IMR-90 (cell line): ENCODE results near the gene PRRX1. TPM values are rescaled to one million over a fixed set of nuclear protein-coding genes. Genes with fewer than 3 reads are reported as not detected.

Source experiments
- ATAC-seq: fragments of 200-7000 bp; cut with Tn5 transposase; 2 replicates; pipeline ENCODE4 v1.9.1; 2020; ENCODE audit warnings: low read depth, mild to moderate bottlenecking, moderate library complexity
- BruUV-seq: library from RNA; stranded (reverse); fragments of 400-500 nt; replicated peaks from 2 replicates; lab custom pipeline; 2021; lab: Mats Ljungman, UMichigan
- CTCF ChIA-PET: fragments of 300-600 bp; formaldehyde crosslinking; extraction: SDS; loops from one replicate; lab custom pipeline; 2021; ENCODE audit warnings: antibody characterized with exemption; lab: Yijun Ruan, JAX
- POLR2A ChIA-PET: fragments of 300-600 bp; sonication (Branson Sonifier 250); formaldehyde crosslinking; loops from one replicate; lab custom pipeline; 2022; ENCODE audit warnings: antibody characterized with exemption; ENCODE audit not compliant: unreplicated experiment; lab: Charles Lee
- DNase-seq: peaks from one replicate; pipeline ENCODE4 v3.0.0; 2013
- H2AFZ ChIP-seq: replicated peaks from 2 replicates; pipeline ENCODE3; 2013; ENCODE audit warnings: low read length, mild to moderate bottlenecking; ENCODE audit not compliant: poor library complexity
- H2AK5ac ChIP-seq: 2 replicates; pipeline ENCODE4 v1.6.1; 2013; ENCODE audit warnings: low read depth, low read length, inconsistent platforms
- H2AK9ac ChIP-seq: replicated peaks from 2 replicates; pipeline ENCODE3; 2013; ENCODE audit warnings: mild to moderate bottlenecking, low read depth, low read length, moderate library complexity; ENCODE audit not compliant: poor library complexity
- H2BK120ac ChIP-seq: 2 replicates; pipeline ENCODE4 v1.6.1; 2013; ENCODE audit warnings: low read depth, low read length, inconsistent platforms
- H2BK15ac ChIP-seq: 3 replicates; pipeline ENCODE4 v1.6.1; 2013; ENCODE audit warnings: low read depth, low read length, inconsistent platforms
- H2BK20ac ChIP-seq: 2 replicates; pipeline ENCODE4 v1.6.1; 2013; ENCODE audit warnings: low read depth, mild to moderate bottlenecking, inconsistent platforms, low read length, moderate library complexity
- H2BK5ac ChIP-seq: 2 replicates; pipeline ENCODE4 v1.6.1; 2013; ENCODE audit warnings: mild to moderate bottlenecking, low read depth, low read length, inconsistent platforms; ENCODE audit not compliant: poor library complexity, severe bottlenecking
- H3K14ac ChIP-seq: replicated peaks from 2 replicates; pipeline ENCODE4 v1.6.1; 2013; ENCODE audit warnings: low read depth, low read length, inconsistent platforms
- H3K18ac ChIP-seq: 2 replicates; pipeline ENCODE4 v1.6.1; 2013; ENCODE audit warnings: low read depth, low read length, control low read depth
- H3K23ac ChIP-seq: 2 replicates; pipeline ENCODE4 v1.6.1; 2013; ENCODE audit warnings: low read depth, low read length, inconsistent platforms
- H3K27ac ChIP-seq: 2 replicates; pipeline ENCODE4 v1.5.1; 2013; ENCODE audit warnings: mild to moderate bottlenecking, control low read depth, low read length; ENCODE audit not compliant: insufficient read depth
- H3K27me3 ChIP-seq: 2 replicates; pipeline ENCODE4 v1.6.1; 2013; ENCODE audit warnings: low read length; ENCODE audit not compliant: control insufficient read depth, insufficient read depth
- H3K36me3 ChIP-seq: 2 replicates; pipeline ENCODE4 v1.6.1; 2013; ENCODE audit warnings: low read length, mixed read lengths; ENCODE audit not compliant: control insufficient read depth, insufficient read depth
- H3K4ac ChIP-seq: 2 replicates; pipeline ENCODE4 v1.6.1; 2013; ENCODE audit warnings: low read depth, low read length, inconsistent platforms
- H3K4me1 ChIP-seq: 2 replicates; pipeline ENCODE4 v1.6.1; 2013; ENCODE audit warnings: low read length, mixed read lengths; ENCODE audit not compliant: control insufficient read depth, insufficient read depth
- H3K4me2 ChIP-seq: 2 replicates; pipeline ENCODE4 v1.6.1; 2013; ENCODE audit warnings: low read depth, mild to moderate bottlenecking, control low read depth, low read length, moderate library complexity
- H3K4me3 ChIP-seq: 2 replicates; pipeline ENCODE4 v1.5.1; 2013; ENCODE audit warnings: low read depth, mild to moderate bottlenecking, control low read depth, low read length, moderate library complexity; ENCODE audit not compliant: insufficient read depth
- H3K56ac ChIP-seq: 2 replicates; pipeline ENCODE4 v1.6.1; 2013; ENCODE audit warnings: low read length, inconsistent platforms; ENCODE audit not compliant: insufficient read depth; ENCODE audit errors: extremely low read depth
- H3K79me1 ChIP-seq, 2 experiments: 2 replicates each; pipeline ENCODE4 v1.6.1; 2013; ENCODE audit warnings: low read length in 2 of 2, inconsistent platforms in 1 of 2, low read depth in 1 of 2
- H3K9ac ChIP-seq: 2 replicates; pipeline ENCODE4 v1.6.1; 2013; ENCODE audit warnings: low read depth, low read length, control low read depth
- H3K9me1 ChIP-seq: 2 replicates; pipeline ENCODE4 v1.6.1; 2013; ENCODE audit warnings: low read length, inconsistent platforms; ENCODE audit not compliant: insufficient read depth
- H3K9me3 ChIP-seq: 2 replicates; pipeline ENCODE4 v1.6.1; 2013; ENCODE audit warnings: low read length; ENCODE audit not compliant: control insufficient read depth, insufficient read depth
- H4K20me1 ChIP-seq: 2 replicates; pipeline ENCODE4 v1.6.1; 2013; ENCODE audit warnings: low read length, inconsistent platforms; ENCODE audit not compliant: insufficient read depth
- H4K5ac ChIP-seq: 2 replicates; pipeline ENCODE4 v1.6.1; 2013; ENCODE audit warnings: mild to moderate bottlenecking, low read depth, low read length, control low read depth
- H4K8ac ChIP-seq, 2 experiments: 2 replicates each; pipeline ENCODE4 v1.6.1; 2013; ENCODE audit warnings: low read depth in 2 of 2, low read length in 2 of 2, control low read depth in 1 of 2, inconsistent platforms in 1 of 2
- H4K91ac ChIP-seq: 2 replicates; pipeline ENCODE4 v1.6.1; 2013; ENCODE audit warnings: low read depth, low read length, inconsistent platforms; ENCODE audit not compliant: insufficient read depth
- CEBPB ChIP-seq: IDR thresholded peaks from 2 replicates; pipeline ENCODE4 v1.6.1; 2012; ENCODE audit warnings: low read depth, low read length, improper control_type of control experiment
- MAZ ChIP-seq: IDR thresholded peaks from 2 replicates; pipeline ENCODE4 v1.6.1; 2012; ENCODE audit warnings: low read depth, mild to moderate bottlenecking, low read length, improper control_type of control experiment, moderate library complexity, borderline replicate concordance
- NFE2L2 ChIP-seq: fragments of 150-350 bp; IDR thresholded peaks from 2 replicates; pipeline ENCODE4 v1.6.1; 2016; ENCODE audit warnings: low read depth, mild to moderate bottlenecking, low read length
- RAD21 ChIP-seq: IDR thresholded peaks from 2 replicates; pipeline ENCODE4 v1.6.1; 2012; ENCODE audit warnings: low read length, improper control_type of control experiment
- WGBS, 2 experiments: methylation state at CpG; one replicate each; pipeline versions ENCODE4 v1.1.5 to v1.1.7; 2013; ENCODE audit warnings: missing lambda C conversion rate in 2 of 2; ENCODE audit not compliant: insufficient read length in 1 of 2; ENCODE audit errors: extremely low coverage in 2 of 2; 5-methylcytosine and 5-hydroxymethylcytosine counted together
- dilution Hi-C: fragments of 300-500 bp; cut with HindIII; formaldehyde crosslinking; loops from one replicate; pipeline ENCODE4 v1.14.3; 2018; ENCODE audit warnings: low sequenced_read_pairs; ENCODE audit not compliant: unreplicated experiment
- in situ Hi-C: fragments of 300-500 bp; cut with MboI; formaldehyde crosslinking; loops from 3 replicates; pipeline ENCODE4 v1.14.3; 2019; ENCODE audit warnings: low sequenced_read_pairs, inconsistent platforms, mixed read lengths
- intact Hi-C: fragments of 100-400 bp; cut with micrococcal nuclease; formaldehyde crosslinking; loops from 2 replicates; pipeline ENCODE4 v1.10.0; 2022
- polyA plus RNA-seq, 3 experiments: library from polyadenylated mRNA; depleted of rRNA; stranded (reverse); fragments of >200 nt; gene quantifications; 2 replicates each; pipeline ENCODE4 v1.2.3, GENCODE V29; 2012; ENCODE audit warnings: low replicate concordance in 1 of 3
- total RNA-seq: library from RNA; depleted of rRNA; stranded (reverse); fragments of >200 nt; gene quantifications from 2 replicates; pipeline ENCODE4 v1.2.3, GENCODE V29; 2012
- TF ChIP-seq, protein P1 (sequence below): conservative IDR thresholded peaks from 2 replicates; pipeline ENCODE4 v1.5.1; 2012; ENCODE audit warnings: mild to moderate bottlenecking, low read depth, low read length, improper control_type of control experiment
- TF ChIP-seq, protein P2 (sequence below): fragments of 150-350 bp; IDR thresholded peaks from 2 replicates; pipeline ENCODE4 v1.6.1; 2016; ENCODE audit warnings: low read depth, mild to moderate bottlenecking, low read length, moderate library complexity, borderline replicate concordance

Gene PRRX1
- total and polyA plus RNA-seq, 2 of the 4 experiments (the other 2 are of a cell fraction) = 50.0 to 65.4 TPM

DNA sequence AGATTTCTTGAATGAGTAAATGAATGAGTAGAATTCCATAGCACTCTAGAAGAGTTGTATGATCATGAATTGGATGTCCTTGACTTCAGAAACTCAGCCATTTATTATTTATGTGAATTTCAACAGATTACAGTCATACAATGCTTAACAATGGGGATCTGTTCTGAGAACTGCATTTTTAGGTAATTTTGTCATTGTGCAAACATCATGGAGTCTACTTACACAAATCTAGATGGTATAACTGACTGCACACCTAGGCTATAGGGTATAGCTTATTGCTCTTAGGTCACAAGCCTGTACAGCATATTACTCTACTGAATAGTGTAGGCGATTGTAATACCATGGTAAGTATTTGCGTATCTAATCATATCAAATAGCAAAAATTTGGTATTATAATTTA is 59.6 kb downstream of the PRRX1 start:
- no peak overlapping the region for H2BK5ac ChIP-seq
- no peaks in the 10 kb centered on the region for H4K20me1 ChIP-seq
- CTCF ChIA-PET = no interaction called here
- no peaks in the 10 kb centered on the region for H3K4me1 ChIP-seq
- no peak overlapping the region for H2AFZ ChIP-seq
- no CpG with 5 or more reads among the region's 2 CpGs for WGBS, 2 experiments
- ATAC-seq (no peak), DNase-seq (no peak)
- H3K4ac ChIP-seq = no peak overlapping the region
- H3K9me3 ChIP-seq = no peaks in the 10 kb centered on the region
- H3K4me3 ChIP-seq = no peak overlapping the region
- no peak overlapping the region for H3K4me2 ChIP-seq
- peaks cover 6% of the 10 kb centered on the region; the same call in 1 of the 2 replicates for H3K9me1 ChIP-seq
- no peak overlapping the region for H4K91ac ChIP-seq
- no peak overlapping the region for H2AK9ac ChIP-seq
- no peak overlapping the region for H3K23ac ChIP-seq
- H3K14ac ChIP-seq = no peak overlapping the region
- H3K36me3 ChIP-seq = peaks cover 40% of the 10 kb centered on the region
- H3K79me1 ChIP-seq = peaks cover 15 to 32% of the 10 kb centered on the region in 2 experiments; a peak in 3 of 4 replicates
- POLR2A ChIA-PET = no interaction called here
- in situ Hi-C loops = loop anchor here (25.0 kb wide), 1 partner anchor 1611 kb away; the partner anchor contains the start of gene ATP1B1
- TF ChIP-seq RAD21 (no peak), NFE2L2 (no peak), MAZ (no peak), CEBPB (no peak)
- TF ChIP-seq, protein P1, sequence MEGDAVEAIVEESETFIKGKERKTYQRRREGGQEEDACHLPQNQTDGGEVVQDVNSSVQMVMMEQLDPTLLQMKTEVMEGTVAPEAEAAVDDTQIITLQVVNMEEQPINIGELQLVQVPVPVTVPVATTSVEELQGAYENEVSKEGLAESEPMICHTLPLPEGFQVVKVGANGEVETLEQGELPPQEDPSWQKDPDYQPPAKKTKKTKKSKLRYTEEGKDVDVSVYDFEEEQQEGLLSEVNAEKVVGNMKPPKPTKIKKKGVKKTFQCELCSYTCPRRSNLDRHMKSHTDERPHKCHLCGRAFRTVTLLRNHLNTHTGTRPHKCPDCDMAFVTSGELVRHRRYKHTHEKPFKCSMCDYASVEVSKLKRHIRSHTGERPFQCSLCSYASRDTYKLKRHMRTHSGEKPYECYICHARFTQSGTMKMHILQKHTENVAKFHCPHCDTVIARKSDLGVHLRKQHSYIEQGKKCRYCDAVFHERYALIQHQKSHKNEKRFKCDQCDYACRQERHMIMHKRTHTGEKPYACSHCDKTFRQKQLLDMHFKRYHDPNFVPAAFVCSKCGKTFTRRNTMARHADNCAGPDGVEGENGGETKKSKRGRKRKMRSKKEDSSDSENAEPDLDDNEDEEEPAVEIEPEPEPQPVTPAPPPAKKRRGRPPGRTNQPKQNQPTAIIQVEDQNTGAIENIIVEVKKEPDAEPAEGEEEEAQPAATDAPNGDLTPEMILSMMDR = no peak
- TF ChIP-seq, protein P2, sequence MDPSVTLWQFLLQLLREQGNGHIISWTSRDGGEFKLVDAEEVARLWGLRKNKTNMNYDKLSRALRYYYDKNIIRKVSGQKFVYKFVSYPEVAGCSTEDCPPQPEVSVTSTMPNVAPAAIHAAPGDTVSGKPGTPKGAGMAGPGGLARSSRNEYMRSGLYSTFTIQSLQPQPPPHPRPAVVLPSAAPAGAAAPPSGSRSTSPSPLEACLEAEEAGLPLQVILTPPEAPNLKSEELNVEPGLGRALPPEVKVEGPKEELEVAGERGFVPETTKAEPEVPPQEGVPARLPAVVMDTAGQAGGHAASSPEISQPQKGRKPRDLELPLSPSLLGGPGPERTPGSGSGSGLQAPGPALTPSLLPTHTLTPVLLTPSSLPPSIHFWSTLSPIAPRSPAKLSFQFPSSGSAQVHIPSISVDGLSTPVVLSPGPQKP = no peak
- BruUV-seq = no TSS peak
- no peak overlapping the region for H2AK5ac ChIP-seq
- no peak overlapping the region for H4K5ac ChIP-seq
- H3K56ac ChIP-seq = no peak overlapping the region
- H3K9ac ChIP-seq = no peak overlapping the region
- intact Hi-C loops = no loop called here
- dilution Hi-C loops = no loop called here
- no peak overlapping the region for H4K8ac ChIP-seq
- no peaks in the 10 kb centered on the region for H3K27me3 ChIP-seq
- H3K27ac ChIP-seq = no peak overlapping the region
- no peak overlapping the region for H2BK15ac ChIP-seq
- no peak overlapping the region for H3K18ac ChIP-seq
- no peak overlapping the region for H2BK20ac ChIP-seq
- no peak overlapping the region for H2BK120ac ChIP-seq
